HEK293 (cell line): ENCODE results near the gene LRBA.

ENCODE experiments used
- CTCF ChIA-PET: fragments of 350-600 bp; formaldehyde crosslinking; extraction: SDS; loops from one replicate; lab custom pipeline; 2021; ENCODE audit warnings: antibody characterized with exemption; lab: Yijun Ruan, JAX
- POLR2A ChIA-PET: fragments of 300-600 bp; formaldehyde crosslinking; extraction: SDS; loops from one replicate; lab custom pipeline; 2020; ENCODE audit warnings: antibody characterized with exemption, inconsistent platforms; lab: Yijun Ruan, JAX
- H3K27ac ChIP-seq: fragments of 200-500 bp; sonication (Bioruptor generic); 2 replicates; pipeline ENCODE4 v1.5.1; 2014; ENCODE audit warnings: low read depth, low read length, control low read depth, inconsistent platforms; ENCODE audit errors: extremely low read depth
- H3K36me3 ChIP-seq, 2 experiments: fragments of 200-500 bp in 1 of 2; sonication (Bioruptor generic) in 1 of 2; 1 replicate in 1 of 2; 2 replicates in 1 of 2; pipeline ENCODE4 v1.5.1; 2014 to 2017; ENCODE audit warnings: inconsistent platforms in 2 of 2, low read length in 2 of 2; ENCODE audit not compliant: control insufficient read depth in 2 of 2, insufficient read depth in 1 of 2
- H3K4me1 ChIP-seq: fragments of 200-500 bp; sonication (Bioruptor generic); 2 replicates; pipeline ENCODE4 v1.5.1; 2014; ENCODE audit warnings: mild to moderate bottlenecking, low read length, inconsistent platforms; ENCODE audit not compliant: control insufficient read depth, insufficient read depth
- H3K4me3 ChIP-seq: 2 replicates; pipeline ENCODE4 v1.5.1; 2011; ENCODE audit warnings: low read depth, mild to moderate bottlenecking, control low read depth, low read length, moderate library complexity
- H3K9me3 ChIP-seq: fragments of 200-500 bp; sonication (Bioruptor generic); 2 replicates; pipeline ENCODE4 v1.5.1; 2014; ENCODE audit warnings: low read depth, low read length, inconsistent platforms; ENCODE audit not compliant: control insufficient read depth, insufficient read depth
- ATF2 ChIP-seq: fragments of 450-650 bp; formaldehyde crosslinking; IDR thresholded peaks from 2 replicates; pipeline ENCODE4 v1.5.1; 2016; ENCODE audit warnings: missing biosample characterization, missing genetic modification characterization, low read depth
- FEZF1 ChIP-seq: fragments of 450-650 bp; formaldehyde crosslinking; IDR thresholded peaks from 2 replicates; pipeline ENCODE4 v1.5.1; 2016; ENCODE audit warnings: missing biosample characterization, missing genetic modification characterization
- GLIS1 ChIP-seq: fragments of 450-650 bp; formaldehyde crosslinking; IDR thresholded peaks from 2 replicates; pipeline ENCODE4 v1.5.1; 2016; ENCODE audit warnings: missing biosample characterization, missing genetic modification characterization
- PRDM1 ChIP-seq: fragments of 450-650 bp; formaldehyde crosslinking; IDR thresholded peaks from 2 replicates; pipeline ENCODE4; 2016; ENCODE audit warnings: missing biosample characterization, missing genetic modification characterization
- PRDM10 ChIP-seq: fragments of 450-650 bp; formaldehyde crosslinking; IDR thresholded peaks from 2 replicates; pipeline ENCODE4 v1.5.1; 2016; ENCODE audit warnings: missing biosample characterization, missing genetic modification characterization
- ZFP37 ChIP-seq: fragments of 450-650 bp; formaldehyde crosslinking; IDR thresholded peaks from 2 replicates; pipeline ENCODE4 v1.5.1; 2016; ENCODE audit warnings: missing biosample characterization, missing genetic modification characterization
- ZNF10 ChIP-seq: fragments of 450-650 bp; formaldehyde crosslinking; IDR thresholded peaks from 2 replicates; pipeline ENCODE4 v1.5.1; 2017; ENCODE audit warnings: missing biosample characterization, missing genetic modification characterization
- ZNF169 ChIP-seq: fragments of 450-650 bp; formaldehyde crosslinking; IDR thresholded peaks from 2 replicates; pipeline ENCODE4 v1.5.1; 2016; ENCODE audit warnings: missing biosample characterization, missing genetic modification characterization
- ZNF214 ChIP-seq: fragments of 450-650 bp; formaldehyde crosslinking; IDR thresholded peaks from 2 replicates; pipeline ENCODE4 v1.5.1; 2017; ENCODE audit warnings: missing biosample characterization, mild to moderate bottlenecking, missing genetic modification characterization, borderline replicate concordance
- ZNF292 ChIP-seq: fragments of 450-650 bp; formaldehyde crosslinking; IDR thresholded peaks from 2 replicates; pipeline ENCODE4 v1.5.1; 2016; ENCODE audit warnings: low read depth, missing biosample characterization, missing genetic modification characterization, borderline replicate concordance
- ZNF335 ChIP-seq: fragments of 450-650 bp; formaldehyde crosslinking; conservative IDR thresholded peaks from 2 replicates; pipeline ENCODE4 v1.5.1; 2016; ENCODE audit warnings: missing biosample characterization, missing genetic modification characterization
- ZNF341 ChIP-seq: fragments of 450-650 bp; formaldehyde crosslinking; IDR thresholded peaks from 2 replicates; pipeline ENCODE4; 2016; ENCODE audit warnings: low read depth, missing biosample characterization, missing genetic modification characterization
- ZNF366 ChIP-seq: fragments of 450-650 bp; formaldehyde crosslinking; conservative IDR thresholded peaks from 2 replicates; pipeline ENCODE4 v1.5.1; 2016; ENCODE audit warnings: missing biosample characterization, missing genetic modification characterization
- ZNF621 ChIP-seq: fragments of 450-650 bp; formaldehyde crosslinking; IDR thresholded peaks from 2 replicates; pipeline ENCODE4 v1.5.1; 2017; ENCODE audit warnings: missing biosample characterization, missing genetic modification characterization
- ZNF626 ChIP-seq: fragments of 450-650 bp; sonication (Bioruptor Pico); formaldehyde crosslinking; IDR thresholded peaks from 2 replicates; pipeline ENCODE4 v1.5.1; 2018; ENCODE audit warnings: missing biosample characterization, missing genetic modification characterization, inconsistent platforms
- ZNF677 ChIP-seq: fragments of 450-650 bp; IDR thresholded peaks from 2 replicates; pipeline ENCODE4 v1.5.0; 2018; ENCODE audit warnings: missing biosample characterization, mild to moderate bottlenecking, missing genetic modification characterization, moderate library complexity
- ZNF747 ChIP-seq: fragments of 450-650 bp; formaldehyde crosslinking; IDR thresholded peaks from 2 replicates; pipeline ENCODE4 v1.5.1; 2016; ENCODE audit warnings: missing biosample characterization, missing genetic modification characterization
- ZNF777 ChIP-seq: fragments of 450-650 bp; formaldehyde crosslinking; IDR thresholded peaks from 2 replicates; pipeline ENCODE4 v1.5.1; 2017; ENCODE audit warnings: missing biosample characterization, missing genetic modification characterization, borderline replicate concordance
- ZSCAN23 ChIP-seq: fragments of 450-650 bp; formaldehyde crosslinking; IDR thresholded peaks from 2 replicates; pipeline ENCODE4 v1.5.1; 2016; ENCODE audit warnings: missing biosample characterization, missing genetic modification characterization
- TF ChIP-seq, protein P1 (sequence below): fragments of 450-650 bp; formaldehyde crosslinking; IDR thresholded peaks from 2 replicates; pipeline ENCODE4 v1.5.1; 2017; ENCODE audit warnings: missing biosample characterization, missing genetic modification characterization
- TF ChIP-seq, protein P2 (sequence below): fragments of 450-650 bp; formaldehyde crosslinking; IDR thresholded peaks from 2 replicates; pipeline ENCODE4 v1.5.1; 2017; ENCODE audit warnings: missing biosample characterization, missing genetic modification characterization
- TF ChIP-seq, protein P3 (sequence below): IDR thresholded peaks from 2 replicates; pipeline ENCODE4 v1.6.1; 2011; ENCODE audit warnings: mild to moderate bottlenecking, low read depth, low read length, borderline replicate concordance

LRBA gene

GRCh38 chr4:150363721-150364688 lies 651.1 kb downstream of the LRBA start:
- Histone ChIP-seq H3K36me3 (no peaks in the 10 kb centered on the region), H3K9me3 (no peaks in the 10 kb centered on the region)
- TF ChIP-seq, protein P1, sequence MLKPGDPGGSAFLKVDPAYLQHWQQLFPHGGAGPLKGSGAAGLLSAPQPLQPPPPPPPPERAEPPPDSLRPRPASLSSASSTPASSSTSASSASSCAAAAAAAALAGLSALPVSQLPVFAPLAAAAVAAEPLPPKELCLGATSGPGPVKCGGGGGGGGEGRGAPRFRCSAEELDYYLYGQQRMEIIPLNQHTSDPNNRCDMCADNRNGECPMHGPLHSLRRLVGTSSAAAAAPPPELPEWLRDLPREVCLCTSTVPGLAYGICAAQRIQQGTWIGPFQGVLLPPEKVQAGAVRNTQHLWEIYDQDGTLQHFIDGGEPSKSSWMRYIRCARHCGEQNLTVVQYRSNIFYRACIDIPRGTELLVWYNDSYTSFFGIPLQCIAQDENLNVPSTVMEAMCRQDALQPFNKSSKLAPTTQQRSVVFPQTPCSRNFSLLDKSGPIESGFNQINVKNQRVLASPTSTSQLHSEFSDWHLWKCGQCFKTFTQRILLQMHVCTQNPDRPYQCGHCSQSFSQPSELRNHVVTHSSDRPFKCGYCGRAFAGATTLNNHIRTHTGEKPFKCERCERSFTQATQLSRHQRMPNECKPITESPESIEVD (tag by site-specific recombination): peak; percentile 51
- TF ChIP-seq FEZF1 (tag by site-specific recombination) (peak; percentile 34; the same call in 1 of the 2 replicates), ZNF335 (no peak)
- TF ChIP-seq, protein P2, sequence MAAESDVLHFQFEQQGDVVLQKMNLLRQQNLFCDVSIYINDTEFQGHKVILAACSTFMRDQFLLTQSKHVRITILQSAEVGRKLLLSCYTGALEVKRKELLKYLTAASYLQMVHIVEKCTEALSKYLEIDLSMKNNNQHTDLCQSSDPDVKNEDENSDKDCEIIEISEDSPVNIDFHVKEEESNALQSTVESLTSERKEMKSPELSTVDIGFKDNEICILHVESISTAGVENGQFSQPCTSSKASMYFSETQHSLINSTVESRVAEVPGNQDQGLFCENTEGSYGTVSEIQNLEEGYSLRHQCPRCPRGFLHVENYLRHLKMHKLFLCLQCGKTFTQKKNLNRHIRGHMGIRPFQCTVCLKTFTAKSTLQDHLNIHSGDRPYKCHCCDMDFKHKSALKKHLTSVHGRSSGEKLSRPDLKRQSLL: no peak
- TF ChIP-seq, all 188 proteins: peak for 2
- Histone ChIP-seq H3K4me3 (no peak overlapping the region), H3K4me1 (no peaks in the 10 kb centered on the region), H3K27ac (no peak overlapping the region)
- POLR2A ChIA-PET: no interaction called here
- CTCF ChIA-PET: no interaction called here

DNA sequence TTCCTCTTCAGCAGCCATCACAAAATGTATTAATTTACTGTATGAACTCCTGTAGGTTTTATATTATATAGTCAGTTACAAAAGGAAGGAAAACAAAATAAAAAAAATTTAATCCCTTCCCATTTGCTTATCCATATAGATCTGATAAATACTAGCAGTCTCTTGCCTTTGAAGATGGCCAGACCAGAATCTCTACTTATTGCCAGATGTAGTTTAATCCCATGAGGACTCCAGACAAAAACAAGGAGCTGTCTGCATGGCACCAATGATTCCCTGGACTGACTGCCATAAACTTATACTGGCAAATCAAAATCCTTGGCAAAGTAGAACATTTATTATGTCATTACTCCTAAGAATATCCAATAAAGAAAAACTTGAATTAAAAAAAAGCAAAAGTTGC lies 656.4 kb downstream of the LRBA start:
- Histone ChIP-seq H3K27ac (no peak overlapping the region), H3K36me3 (no peaks in the 10 kb centered on the region), H3K4me1 (0 out of 2 replicates have a peak, but pooled peaks cover 2% of the 10 kb centered on the region), H3K4me3 (no peak overlapping the region), H3K9me3 (no peaks in the 10 kb centered on the region)
- no peak for TF ChIP-seq ZNF626 (tag by site-specific recombination)
- no peak for TF ChIP-seq ZNF621 (tag by site-specific recombination)
- TF ChIP-seq ZFP37 (tag by site-specific recombination): no peak
- TF ChIP-seq ZNF677 (tag by site-specific recombination): no peak
- TF ChIP-seq ZNF777 (tag by site-specific recombination): no peak
- TF ChIP-seq ZNF169 (tag by site-specific recombination): no peak
- no peak for TF ChIP-seq ZNF366 (tag by site-specific recombination)
- TF ChIP-seq ZNF747 (tag by site-specific recombination): no peak
- no peak for TF ChIP-seq ZNF10 (tag by site-specific recombination)
- no peak for TF ChIP-seq ZSCAN23 (tag by site-specific recombination)
- no peak for TF ChIP-seq ZNF292
- ChIA-PET CTCF (no interaction called here), POLR2A (no interaction called here)

DNA sequence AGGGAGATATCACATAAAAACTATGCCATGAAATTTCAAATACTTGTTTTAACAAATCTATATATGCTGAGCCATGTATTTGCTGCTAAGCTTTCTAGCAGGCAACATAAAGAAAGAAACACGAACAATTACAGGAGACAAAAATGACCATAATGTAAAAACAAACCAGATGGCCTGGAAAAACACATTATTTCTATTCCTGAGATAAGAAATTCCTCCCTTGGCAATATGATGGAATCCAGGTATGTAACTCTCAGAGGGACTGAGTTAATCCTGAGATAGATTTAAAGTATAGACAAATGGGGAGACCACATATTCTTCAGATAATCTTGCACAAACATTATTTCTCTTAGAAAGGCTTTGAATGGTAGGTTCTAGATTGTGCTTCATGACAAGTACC lies 657.3 kb downstream of the LRBA start:
- CTCF ChIA-PET: interaction anchor here (0.6 kb wide), 1 partner anchor 497 kb away, joined by 4 read pairs; no protein-coding TSS in a partner anchor
- Histone ChIP-seq H3K4me1 (0 out of 2 replicates have a peak, but pooled peaks cover 2% of the 10 kb centered on the region), H3K36me3 (no peaks in the 10 kb centered on the region), H3K27ac (no peak overlapping the region), H3K9me3 (no peaks in the 10 kb centered on the region), H3K4me3 (no peak overlapping the region)
- POLR2A ChIA-PET: no interaction called here
- TF ChIP-seq, protein P3, sequence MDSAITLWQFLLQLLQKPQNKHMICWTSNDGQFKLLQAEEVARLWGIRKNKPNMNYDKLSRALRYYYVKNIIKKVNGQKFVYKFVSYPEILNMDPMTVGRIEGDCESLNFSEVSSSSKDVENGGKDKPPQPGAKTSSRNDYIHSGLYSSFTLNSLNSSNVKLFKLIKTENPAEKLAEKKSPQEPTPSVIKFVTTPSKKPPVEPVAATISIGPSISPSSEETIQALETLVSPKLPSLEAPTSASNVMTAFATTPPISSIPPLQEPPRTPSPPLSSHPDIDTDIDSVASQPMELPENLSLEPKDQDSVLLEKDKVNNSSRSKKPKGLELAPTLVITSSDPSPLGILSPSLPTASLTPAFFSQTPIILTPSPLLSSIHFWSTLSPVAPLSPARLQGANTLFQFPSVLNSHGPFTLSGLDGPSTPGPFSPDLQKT: no peak
- TF ChIP-seq PRDM1 (tag by site-specific recombination) (no peak), ZNF341 (tag by site-specific recombination) (no peak), PRDM10 (tag by site-specific recombination) (no peak), ZNF214 (no peak), ATF2 (no peak), GLIS1 (no peak)
